HuH-7 (cell line): ENCODE data around the gene MROH9.

Experiments used
- DNase-seq: peaks from one replicate; pipeline ENCODE4 v3.0.0; 2011; ENCODE audit warnings: low spot score

MROH9 gene

GRCh38 chr1:171082606-171083005 lies 147.3 kb downstream of the MROH9 start:
- no peak for DNase-seq

- DNase-seq: no peak
These were observed 147.9 kb downstream of the MROH9 start for GRCh38 chr1:171083222-171083621.

DNA sequence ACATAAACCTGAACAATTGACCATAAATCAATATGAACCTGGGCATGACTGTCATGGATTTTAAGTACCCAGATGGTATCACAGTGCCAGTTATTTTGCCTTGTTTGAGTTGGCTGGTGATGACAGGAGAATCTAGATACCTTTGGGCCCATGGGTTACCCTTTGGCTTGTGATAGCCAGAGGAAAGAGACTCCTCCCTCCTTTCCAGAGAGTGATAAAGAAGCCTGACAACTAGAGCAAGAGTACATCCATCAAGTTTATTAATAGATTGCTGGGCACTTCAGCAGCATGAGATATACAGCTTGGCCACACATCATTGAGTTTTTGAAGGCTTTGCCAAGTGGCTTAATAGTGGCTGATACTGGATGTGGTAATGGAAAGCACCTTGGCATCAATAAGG lies 148.8 kb downstream of the MROH9 start:
- no peak for DNase-seq

GRCh38 chr1:171084870-171085269 lies 149.5 kb downstream of the MROH9 start:
- DNase-seq: no peak

DNA sequence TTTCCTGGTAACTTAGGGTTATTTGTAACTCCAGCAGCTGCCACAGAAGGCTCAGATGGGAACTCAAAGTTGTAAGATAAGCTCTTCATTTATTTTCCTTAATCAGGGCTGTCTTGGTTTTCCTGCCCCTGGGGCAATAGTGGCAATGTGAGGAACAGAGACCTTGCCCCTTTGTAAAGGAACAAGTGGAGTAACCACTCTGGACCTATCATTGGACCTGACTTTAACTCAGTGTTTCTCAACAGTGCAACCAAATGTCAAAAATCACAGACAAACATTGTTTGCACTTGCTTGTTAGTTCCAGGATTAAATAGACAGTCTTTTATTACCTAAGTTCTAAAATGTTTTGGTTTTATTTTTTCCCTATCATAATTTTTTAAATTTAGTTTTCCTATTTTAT lies 152.6 kb downstream of the MROH9 start:
- DNase-seq: no peak

DNA sequence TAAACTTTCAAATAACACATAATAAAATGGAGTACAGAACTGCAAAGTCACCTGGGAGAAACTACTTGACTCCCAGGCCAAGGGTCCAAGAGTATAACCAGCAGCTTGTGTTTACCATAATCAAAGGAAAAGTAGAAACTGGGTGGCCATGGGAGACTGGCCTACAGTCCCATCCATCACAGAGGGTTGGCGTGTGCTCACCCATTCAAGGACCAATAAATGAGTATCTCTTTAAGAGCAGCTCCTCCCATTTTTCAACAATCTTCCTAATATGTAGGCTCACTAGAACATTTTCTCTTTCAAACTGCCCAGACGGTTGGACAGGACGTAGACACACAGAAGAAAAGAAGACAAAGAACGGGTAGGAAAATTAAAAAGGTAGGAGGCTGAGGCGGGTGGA lies 155.3 kb downstream of the MROH9 start, which contains the start of gene FMO3:
FMO3 (plus strand) TSS at position 302 of the 400 bp plus-strand sequence. CDS start 1,754 bp downstream, outside the sequence.
- no peak for DNase-seq

- no peak for DNase-seq
These were observed 168.5 kb downstream of the MROH9 start for GRCh38 chr1:171103862-171104261.

- DNase-seq: no peak
These were observed 172.1 kb downstream of the MROH9 start for GRCh38 chr1:171107262-171107940.

DNA sequence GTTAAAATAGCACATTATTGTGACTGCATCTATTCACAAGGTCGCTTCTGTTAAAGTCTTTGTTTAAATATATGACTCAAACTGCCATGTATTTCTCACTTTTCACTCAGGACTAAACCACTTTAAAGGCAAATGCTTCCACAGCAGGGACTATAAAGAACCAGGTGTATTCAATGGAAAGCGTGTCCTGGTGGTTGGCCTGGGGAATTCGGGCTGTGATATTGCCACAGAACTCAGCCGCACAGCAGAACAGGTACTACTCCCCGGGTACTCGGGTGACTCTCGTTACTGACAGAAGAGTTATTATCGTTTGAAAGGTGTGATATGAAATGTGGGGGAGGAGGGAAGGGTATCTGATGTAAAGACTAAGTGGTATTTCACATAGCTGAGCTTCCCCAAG lies 172.6 kb downstream of the MROH9 start:
- no peak for DNase-seq

DNA sequence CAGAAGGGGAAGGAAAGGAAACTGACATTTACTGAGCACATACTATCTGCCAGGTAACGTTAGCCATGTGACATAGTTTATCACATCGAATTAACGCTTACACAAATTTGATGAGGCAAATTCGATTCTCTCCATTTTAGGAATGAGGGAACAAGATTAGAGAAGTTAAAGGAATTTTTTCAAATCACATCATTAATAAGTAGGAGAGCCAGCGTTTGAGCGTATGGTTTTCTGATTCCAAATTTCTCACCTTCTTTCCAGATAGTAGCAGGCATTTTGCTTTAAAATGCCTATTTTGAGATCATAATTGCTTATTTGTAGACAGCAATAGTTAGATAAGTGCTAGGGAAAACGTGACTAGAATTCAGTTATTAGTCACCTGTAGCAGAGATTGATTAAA lies 174.6 kb downstream of the MROH9 start:
- DNase-seq: no peak

DNA sequence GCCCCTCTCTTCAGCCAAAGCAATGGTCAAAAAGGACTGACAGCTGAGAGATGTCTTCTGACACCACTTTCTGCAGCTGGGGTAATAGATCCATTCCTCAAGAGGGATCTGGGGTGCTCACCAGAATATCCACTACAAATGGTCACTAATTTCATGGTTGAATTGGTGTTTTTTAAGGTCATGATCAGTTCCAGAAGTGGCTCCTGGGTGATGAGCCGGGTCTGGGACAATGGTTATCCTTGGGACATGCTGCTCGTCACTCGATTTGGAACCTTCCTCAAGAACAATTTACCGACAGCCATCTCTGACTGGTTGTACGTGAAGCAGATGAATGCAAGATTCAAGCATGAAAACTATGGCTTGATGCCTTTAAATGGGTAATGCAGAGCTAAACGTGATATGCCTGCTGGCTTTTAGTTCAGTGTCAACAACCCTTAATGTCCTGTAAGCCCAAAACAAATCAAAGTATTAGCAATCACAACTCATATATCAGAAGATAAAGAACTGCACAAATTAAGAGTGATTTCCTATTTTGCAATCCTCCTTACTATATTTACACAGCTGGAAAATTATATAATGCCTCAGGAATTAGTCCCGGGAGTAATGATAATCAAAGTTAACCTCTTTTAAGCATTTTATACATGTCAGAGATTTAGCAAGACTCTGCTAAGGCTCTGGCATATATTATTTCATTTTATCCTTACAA lies 175.4 kb downstream of the MROH9 start:
- DNase-seq: no peak

- no peak for DNase-seq
These were observed 176.8 kb downstream of the MROH9 start for GRCh38 chr1:171112119-171112518.

DNA sequence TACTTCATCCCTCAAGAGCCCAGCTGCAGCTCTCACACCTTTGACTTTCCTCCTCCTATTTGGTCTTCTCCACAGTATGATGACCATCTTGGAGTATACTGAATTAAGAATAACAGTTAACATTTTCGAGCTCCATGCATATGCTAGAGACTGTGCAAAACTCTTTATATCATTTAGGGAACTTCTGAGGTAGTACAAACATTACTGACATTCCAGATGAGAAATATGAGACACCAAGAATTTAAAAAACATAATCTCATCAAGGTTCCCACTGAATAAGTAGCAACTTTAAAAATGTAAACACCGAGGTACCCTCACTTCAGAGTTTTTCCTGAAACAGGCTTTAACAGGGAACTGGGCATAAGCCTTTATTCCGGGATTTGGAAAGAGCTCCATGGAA lies 178.0 kb downstream of the MROH9 start:
- no peak for DNase-seq
